ENCODE data around the gene C3orf38. TPM values are rescaled to one million over a fixed set of nuclear protein-coding genes. Genes with fewer than 3 reads are reported as not detected.

C3orf38 gene
- total RNA-seq, 1 experiment from 2014 or later, result 18.6 TPM

GRCh38 chr3:88167704-88168103 is 17.9 kb downstream of the C3orf38 start:
- H3K36me3 ChIP-seq (ENCODE audit: control insufficient read depth in 1 of 2, insufficient read depth in 2 of 2, low read length in 2 of 2), result no peaks in the 10 kb centered on the region; a peak in 1 of 4 replicates
- ChIA-PET POLR2A (no interaction called here), RAD21 (ENCODE audit: low non-redundant PET in 1 of 2, low total read pairs in 2 of 2, uncharacterized antibody in 2 of 2, unreplicated experiment in 2 of 2) (no interaction called here), CTCF (no interaction called here)
- no peaks in the 10 kb centered on the region for H3K4me1 ChIP-seq (ENCODE audit: control insufficient read depth in 1 of 2, insufficient read depth in 2 of 2, low read length in 2 of 2)
- DNase-seq (ENCODE audit: low read depth, low spot score) (no peak), ATAC-seq (no peak)
- H3K27ac ChIP-seq (ENCODE audit: low read depth, low read length), result no peak overlapping the region
- H3K4me3 ChIP-seq (replicated peaks in 1 of 2; ENCODE audit: low read depth in 1 of 2, low read length in 2 of 2), result no peak overlapping the region
- peaks cover 14% of the 10 kb centered on the region for H3K79me2 ChIP-seq (ENCODE audit: insufficient read depth, low read length)
- intact Hi-C loops (cut with micrococcal nuclease), result no loop called here
- no peaks in the 10 kb centered on the region for H3K9me3 ChIP-seq (ENCODE audit: control insufficient read depth in 1 of 2, insufficient read depth in 1 of 2, low read depth in 1 of 2, low read length in 2 of 2)
- TF ChIP-seq ZNF274 (IDR thresholded peaks at IDR 0.05; ENCODE audit: low read depth, low read length), result no peak
- no peak for TF ChIP-seq ELF1 (IDR thresholded peaks at IDR 0.05; ENCODE audit: borderline replicate concordance, low read depth)
- TF ChIP-seq TCF7L2 (IDR thresholded peaks at IDR 0.05; ENCODE audit: borderline replicate concordance, extremely low read depth, insufficient read depth, insufficient read length), result no peak
- no peak for TF ChIP-seq MAX (IDR thresholded peaks at IDR 0.05)
- TF ChIP-seq POLR2A (IDR thresholded peaks at IDR 0.05; ENCODE audit: borderline replicate concordance, extremely low read depth, insufficient read depth, insufficient read length), result no peak
- TF ChIP-seq ATF3 (IDR thresholded peaks at IDR 0.05), result no peak
- no peak for TF ChIP-seq EZH2phosphoT487 (IDR thresholded peaks at IDR 0.05; ENCODE audit: borderline replicate concordance)
- no peak for TF ChIP-seq EZH2 (IDR thresholded peaks at IDR 0.05)
- TF ChIP-seq POLR2AphosphoS5 (IDR thresholded peaks at IDR 0.05; ENCODE audit: low read depth, low read length), result no peak
- TF ChIP-seq JUND (IDR thresholded peaks at IDR 0.05), result no peak
- TF ChIP-seq EGR1 (IDR thresholded peaks at IDR 0.05; ENCODE audit: low read depth), result no peak
- TF ChIP-seq SP1 (IDR thresholded peaks at IDR 0.05; ENCODE audit: low read depth), result no peak
- TF ChIP-seq YY1 (IDR thresholded peaks at IDR 0.05; ENCODE audit: extremely low read depth, insufficient replicate concordance, low read depth, low read length), result no peak
- TF ChIP-seq FOSL1 (IDR thresholded peaks at IDR 0.05; ENCODE audit: low read depth), result no peak
- no peak for TF ChIP-seq CBX3 (IDR thresholded peaks at IDR 0.05; ENCODE audit: low read depth)
- no peak for TF ChIP-seq SRF (IDR thresholded peaks at IDR 0.05; ENCODE audit: low read depth)
- TF ChIP-seq, protein P1, sequence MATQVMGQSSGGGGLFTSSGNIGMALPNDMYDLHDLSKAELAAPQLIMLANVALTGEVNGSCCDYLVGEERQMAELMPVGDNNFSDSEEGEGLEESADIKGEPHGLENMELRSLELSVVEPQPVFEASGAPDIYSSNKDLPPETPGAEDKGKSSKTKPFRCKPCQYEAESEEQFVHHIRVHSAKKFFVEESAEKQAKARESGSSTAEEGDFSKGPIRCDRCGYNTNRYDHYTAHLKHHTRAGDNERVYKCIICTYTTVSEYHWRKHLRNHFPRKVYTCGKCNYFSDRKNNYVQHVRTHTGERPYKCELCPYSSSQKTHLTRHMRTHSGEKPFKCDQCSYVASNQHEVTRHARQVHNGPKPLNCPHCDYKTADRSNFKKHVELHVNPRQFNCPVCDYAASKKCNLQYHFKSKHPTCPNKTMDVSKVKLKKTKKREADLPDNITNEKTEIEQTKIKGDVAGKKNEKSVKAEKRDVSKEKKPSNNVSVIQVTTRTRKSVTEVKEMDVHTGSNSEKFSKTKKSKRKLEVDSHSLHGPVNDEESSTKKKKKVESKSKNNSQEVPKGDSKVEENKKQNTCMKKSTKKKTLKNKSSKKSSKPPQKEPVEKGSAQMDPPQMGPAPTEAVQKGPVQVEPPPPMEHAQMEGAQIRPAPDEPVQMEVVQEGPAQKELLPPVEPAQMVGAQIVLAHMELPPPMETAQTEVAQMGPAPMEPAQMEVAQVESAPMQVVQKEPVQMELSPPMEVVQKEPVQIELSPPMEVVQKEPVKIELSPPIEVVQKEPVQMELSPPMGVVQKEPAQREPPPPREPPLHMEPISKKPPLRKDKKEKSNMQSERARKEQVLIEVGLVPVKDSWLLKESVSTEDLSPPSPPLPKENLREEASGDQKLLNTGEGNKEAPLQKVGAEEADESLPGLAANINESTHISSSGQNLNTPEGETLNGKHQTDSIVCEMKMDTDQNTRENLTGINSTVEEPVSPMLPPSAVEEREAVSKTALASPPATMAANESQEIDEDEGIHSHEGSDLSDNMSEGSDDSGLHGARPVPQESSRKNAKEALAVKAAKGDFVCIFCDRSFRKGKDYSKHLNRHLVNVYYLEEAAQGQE (IDR thresholded peaks at IDR 0.05; ENCODE audit: low read depth), result no peak
- TF ChIP-seq ZFX (IDR thresholded peaks at IDR 0.05), result no peak
- TF ChIP-seq SIN3A (IDR thresholded peaks at IDR 0.05; ENCODE audit: low read depth), result no peak
- no peaks in the 10 kb centered on the region for H3K9me2 ChIP-seq (ENCODE audit: insufficient read depth)
- no peak overlapping the region for H3K9ac ChIP-seq (ENCODE audit: low read length)
- H3K4me2 ChIP-seq (ENCODE audit: low read length), result no peak overlapping the region
- H2AFZ ChIP-seq (ENCODE audit: low read depth, low read length, poor library complexity, severe bottlenecking), result no peak overlapping the region
- H3K27me3 ChIP-seq (ENCODE audit: insufficient read depth, low read length), result no peaks in the 10 kb centered on the region
- no TSS peak for BruUV-seq (replicated peaks)
- H4K20me1 ChIP-seq (ENCODE audit: insufficient read depth), result no peaks in the 10 kb centered on the region
